OCI-M2 (cell line): ENCODE measurements around the gene LRP1B.

Source experiments
- DNase-seq: peaks from one replicate; lab custom pipeline; 2025; ENCODE audit not compliant: unreplicated experiment; lab: John Stamatoyannopoulos, UW

LRP1B gene

GRCh38 chr2:140246957-140247356 lies 1883.9 kb downstream of the LRP1B start:
- DNase-seq: no peak

- no peak for DNase-seq
These were observed 1884.8 kb downstream of the LRP1B start for GRCh38 chr2:140246058-140246457.

- DNase-seq: no peak
These were observed 1887.9 kb downstream of the LRP1B start for GRCh38 chr2:140242889-140243288.

GRCh38 chr2:140234116-140234515 lies 1896.7 kb downstream of the LRP1B start:
- no peak for DNase-seq

GRCh38 chr2:140210963-140211362 lies 1919.9 kb downstream of the LRP1B start:
- no peak for DNase-seq

GRCh38 chr2:140205093-140205492 lies 1925.7 kb downstream of the LRP1B start:
- no peak for DNase-seq

- no peak for DNase-seq
These were observed 1927.5 kb downstream of the LRP1B start for GRCh38 chr2:140203347-140203746.

GRCh38 chr2:140201572-140201971 lies 1929.2 kb downstream of the LRP1B start:
- no peak for DNase-seq

DNA sequence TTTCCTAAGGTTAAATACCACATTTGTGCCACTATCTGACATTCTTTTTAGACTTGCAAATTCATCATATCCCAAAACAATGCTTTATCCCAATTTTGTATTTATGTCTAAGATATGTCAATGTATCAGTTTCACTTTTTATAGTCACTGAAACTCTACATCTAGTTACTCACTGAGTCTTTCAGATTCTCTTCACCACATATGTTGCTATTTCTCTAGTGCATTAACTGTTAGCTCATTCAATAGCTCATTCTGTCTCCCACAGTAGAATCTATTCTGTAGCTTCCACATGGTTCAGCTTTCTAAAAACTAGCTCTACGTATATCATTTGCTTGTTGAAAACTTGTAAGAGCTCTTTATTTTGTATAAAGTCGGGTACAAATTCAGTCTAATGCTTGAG lies 1930.1 kb downstream of the LRP1B start:
- DNase-seq: no peak

- no peak for DNase-seq
These were observed 1930.5 kb downstream of the LRP1B start for GRCh38 chr2:140200307-140200706.

DNA sequence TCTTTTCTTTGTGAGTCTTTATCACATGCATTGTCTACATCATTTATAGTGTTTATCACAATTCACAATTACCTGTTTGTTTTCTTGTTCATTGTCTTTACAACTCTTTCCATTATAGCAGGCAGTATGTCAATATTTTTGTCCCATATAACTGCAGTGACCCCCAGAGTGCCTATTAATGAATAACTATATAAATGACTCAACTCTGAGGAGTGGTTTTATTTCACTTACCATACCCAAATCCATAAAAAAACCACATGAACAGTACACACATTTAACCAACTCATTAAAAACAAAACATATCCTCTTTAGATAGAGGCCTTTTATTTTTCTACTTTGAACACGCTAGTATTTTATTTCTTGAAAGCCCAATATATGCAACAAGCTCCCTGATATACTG lies 1931.5 kb downstream of the LRP1B start:
- no peak for DNase-seq

DNA sequence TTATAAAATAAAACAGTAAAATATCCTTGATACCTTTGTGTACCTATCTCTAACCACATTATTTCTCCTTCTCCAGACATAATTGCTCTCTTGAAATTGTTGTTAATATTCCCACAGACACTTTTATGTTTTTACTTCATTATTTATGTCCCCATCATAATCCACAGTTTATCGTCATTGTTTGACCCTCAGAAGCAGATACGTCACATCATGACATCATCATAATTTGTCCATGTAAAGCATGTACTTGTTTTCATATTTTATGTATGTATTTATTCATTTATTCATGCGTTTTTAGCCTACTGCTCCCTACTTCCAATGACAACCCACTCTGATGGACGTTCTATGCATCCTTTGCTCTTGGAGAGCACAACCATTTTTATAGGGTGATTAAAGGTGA lies 1943.7 kb downstream of the LRP1B start:
- no peak for DNase-seq

DNA sequence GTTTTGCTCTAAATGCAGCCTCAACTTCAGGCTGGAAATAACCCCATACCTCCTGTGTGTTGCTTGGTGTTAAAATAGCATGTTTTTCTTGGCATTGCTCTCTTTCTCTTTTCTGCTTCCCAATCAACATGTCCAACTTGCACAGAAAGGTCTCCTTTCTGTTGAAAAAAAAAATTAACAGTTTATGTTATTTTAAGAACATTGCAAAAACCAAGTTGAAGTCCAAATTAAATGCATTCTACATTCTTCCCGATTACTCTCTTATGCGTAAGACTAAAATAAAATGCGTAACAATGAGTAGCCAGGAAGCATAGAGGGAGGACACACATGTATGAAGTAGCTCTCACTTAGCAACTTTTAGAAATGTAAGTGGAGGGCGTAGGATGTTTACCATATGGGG lies 1944.5 kb downstream of the LRP1B start:
- DNase-seq: no peak

GRCh38 chr2:140185076-140185475 lies 1945.7 kb downstream of the LRP1B start:
- DNase-seq: no peak

- no peak for DNase-seq
These were observed 1947.6 kb downstream of the LRP1B start for GRCh38 chr2:140183056-140183765.
